Measurements from ENCODE around the gene SLX1B.
"Not testable (repeated sequence)": the region's sequence is repeated elsewhere in the genome, so short reads cannot be mapped to it uniquely, and the experiment has no call there.

- TF ChIP-seq EZH2phosphoT487 (IDR thresholded peaks at IDR 0.05; ENCODE audit: unreplicated experiment); CTCF (conservative IDR thresholded peaks at IDR 0.05; ENCODE audit: low read depth in 2 of 2); REST (IDR thresholded peaks at IDR 0.05; ENCODE audit: unreplicated experiment); POLR2AphosphoS5 (IDR thresholded peaks at IDR 0.05; ENCODE audit: low read depth); EZH2 (IDR thresholded peaks at IDR 0.05; ENCODE audit: low read depth, unreplicated experiment); JUNB (IDR thresholded peaks at IDR 0.05; ENCODE audit: unreplicated experiment); ZNF331 (CRISPR knock-in tag; IDR thresholded peaks at IDR 0.05; ENCODE audit: low read depth); CREB1 (CRISPR knock-in tag; IDR thresholded peaks at IDR 0.05; ENCODE audit: low read depth); STAT1 (IDR thresholded peaks at IDR 0.05; ENCODE audit: unreplicated experiment): not testable (repeated sequence)
Measured at GRCh38 chr16:29405249-29405648, 49.1 kb upstream of the SLX1B start.

Measured in GM23338 (cell line).